ENCODE data around the gene BAG2.

Gene BAG2

GRCh38 chr6:57221936-57222742 lies 50.0 kb downstream of the BAG2 start, which contains the start of gene RAB23:
TSS of gene RAB23 (minus strand) at chr6:57222307. CDS start at chr6:57210380, 11,927 bp downstream.
- FAIRE-seq, result no peak
- TF ChIP-seq, protein P1, sequence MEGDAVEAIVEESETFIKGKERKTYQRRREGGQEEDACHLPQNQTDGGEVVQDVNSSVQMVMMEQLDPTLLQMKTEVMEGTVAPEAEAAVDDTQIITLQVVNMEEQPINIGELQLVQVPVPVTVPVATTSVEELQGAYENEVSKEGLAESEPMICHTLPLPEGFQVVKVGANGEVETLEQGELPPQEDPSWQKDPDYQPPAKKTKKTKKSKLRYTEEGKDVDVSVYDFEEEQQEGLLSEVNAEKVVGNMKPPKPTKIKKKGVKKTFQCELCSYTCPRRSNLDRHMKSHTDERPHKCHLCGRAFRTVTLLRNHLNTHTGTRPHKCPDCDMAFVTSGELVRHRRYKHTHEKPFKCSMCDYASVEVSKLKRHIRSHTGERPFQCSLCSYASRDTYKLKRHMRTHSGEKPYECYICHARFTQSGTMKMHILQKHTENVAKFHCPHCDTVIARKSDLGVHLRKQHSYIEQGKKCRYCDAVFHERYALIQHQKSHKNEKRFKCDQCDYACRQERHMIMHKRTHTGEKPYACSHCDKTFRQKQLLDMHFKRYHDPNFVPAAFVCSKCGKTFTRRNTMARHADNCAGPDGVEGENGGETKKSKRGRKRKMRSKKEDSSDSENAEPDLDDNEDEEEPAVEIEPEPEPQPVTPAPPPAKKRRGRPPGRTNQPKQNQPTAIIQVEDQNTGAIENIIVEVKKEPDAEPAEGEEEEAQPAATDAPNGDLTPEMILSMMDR (IDR thresholded peaks at IDR 0.05; ENCODE audit: insufficient read depth, missing control alignments), result no peak

GRCh38 chr6:57222743-57223077 lies 50.6 kb downstream of the BAG2 start:
- no peak for FAIRE-seq
- TF ChIP-seq, protein P1 (IDR thresholded peaks at IDR 0.05; ENCODE audit: insufficient read depth, missing control alignments), result no peak
- DNase-seq (ENCODE audit: insufficient read length, low spot score), result no peak

More at GRCh38 chr6:57221936-57222742, 50.0 kb downstream of the BAG2 start, which contains the start of gene RAB23:
- DNase-seq (ENCODE audit: insufficient read length, low spot score), result peak; percentile 49

DNA sequence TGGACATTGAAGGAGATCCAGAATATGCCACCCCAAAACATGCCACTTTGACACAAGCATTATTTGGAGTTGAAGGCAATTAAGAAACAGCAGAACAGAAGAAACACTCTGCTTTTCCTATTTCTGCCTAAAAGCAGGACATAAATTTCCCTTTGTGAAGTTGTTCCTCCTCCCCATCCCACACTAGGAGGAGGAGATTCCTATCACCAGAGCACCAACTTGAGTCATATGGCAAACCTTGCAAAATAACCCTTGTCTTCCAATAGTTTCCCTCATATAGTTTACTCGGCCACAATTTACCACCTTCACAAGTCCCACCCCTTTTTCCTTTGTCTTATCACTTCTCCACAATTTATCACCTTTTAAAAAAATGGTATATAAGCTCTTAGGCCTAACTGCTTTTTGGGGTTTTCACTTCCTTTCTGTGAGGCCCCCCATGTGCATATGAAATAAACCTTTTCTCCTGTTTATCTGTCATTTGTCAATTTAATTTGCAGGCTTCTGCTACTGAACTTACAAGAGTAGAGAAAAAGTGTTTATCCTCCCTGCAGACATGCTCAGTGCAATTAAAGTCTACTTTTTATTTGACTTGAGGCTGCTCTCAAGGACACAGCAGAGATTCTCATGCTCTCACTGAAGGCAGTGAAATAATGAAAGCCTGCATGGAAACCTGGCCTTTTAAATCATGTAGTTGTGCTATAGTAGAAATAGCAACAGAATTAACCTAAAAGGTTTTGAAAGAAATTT lies 52.8 kb downstream of the BAG2 start:
- TF ChIP-seq, protein P1 (IDR thresholded peaks at IDR 0.05; ENCODE audit: insufficient read depth, missing control alignments), result no peak
- FAIRE-seq (no peak), DNase-seq (ENCODE audit: insufficient read length, low spot score) (no peak)

DNA sequence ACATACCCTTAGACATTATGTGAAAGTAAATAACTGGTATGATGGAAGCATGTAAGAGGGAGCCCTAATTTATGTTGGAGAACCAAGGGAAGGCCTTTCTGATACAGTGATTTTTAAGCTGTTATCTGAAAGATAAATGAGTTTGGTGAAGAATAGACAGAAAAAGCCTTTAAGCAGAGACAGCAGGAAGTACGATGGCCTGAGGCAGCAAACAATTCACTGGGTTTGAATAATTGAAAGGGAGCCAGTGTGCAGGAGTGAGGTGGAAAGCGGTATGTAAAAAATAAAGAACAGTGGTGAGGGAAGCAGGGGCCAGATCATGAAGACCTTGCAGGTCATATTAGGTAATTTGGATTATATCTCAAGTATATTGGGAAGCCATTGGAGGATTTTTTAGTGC lies 54.1 kb downstream of the BAG2 start:
- no peak for DNase-seq (ENCODE audit: insufficient read length, low spot score)
- TF ChIP-seq, protein P1 (IDR thresholded peaks at IDR 0.05; ENCODE audit: insufficient read depth, missing control alignments), result no peak

More for the DNA sequence above, 54.1 kb downstream of the BAG2 start:
- FAIRE-seq, result no peak

All from D721Med (cell line).